Keratinocyte (primary cell): Measurements from ENCODE around the gene PIGN. TPM values are rescaled to one million over a fixed set of nuclear protein-coding genes. Genes with fewer than 3 reads are reported as not detected.

Experiments used
- DNase-seq: peaks from one replicate; pipeline ENCODE4 v3.0.0-alpha.2; 2011; ENCODE audit warnings: low read depth, missing footprints, low spot score
- FAIRE-seq: peaks from 2 replicates; lab custom pipeline; 2011; peaks lifted over from hg19 to GRCh38; lab: Jason Lieb, UNC
- H2AFZ ChIP-seq: 2 replicates; pipeline ENCODE4 v1.6.0; 2012; ENCODE audit warnings: low read length, control low read depth, inconsistent platforms; ENCODE audit not compliant: control insufficient read depth
- H3K27ac ChIP-seq: 2 replicates; pipeline ENCODE4 v1.5.1; 2011; ENCODE audit warnings: low read length; ENCODE audit not compliant: control insufficient read depth, insufficient read depth
- H3K27me3 ChIP-seq: 3 replicates; pipeline ENCODE4 v1.6.0; 2011; ENCODE audit warnings: low read length; ENCODE audit not compliant: control insufficient read depth, insufficient read depth; ENCODE audit errors: extremely low read depth
- H3K36me3 ChIP-seq, 2 experiments: 2 replicates in 1 of 2; 3 replicates in 1 of 2; pipeline ENCODE4 v1.5.1; 2011; ENCODE audit warnings: low read length in 2 of 2, mild to moderate bottlenecking in 1 of 2; ENCODE audit not compliant: control insufficient read depth in 2 of 2, insufficient read depth in 2 of 2; ENCODE audit errors: extremely low read depth in 1 of 2
- H3K4me1 ChIP-seq: 3 replicates; pipeline ENCODE4 v1.5.1; 2011; ENCODE audit warnings: low read length; ENCODE audit not compliant: control insufficient read depth, insufficient read depth; ENCODE audit errors: extremely low read depth
- H3K4me2 ChIP-seq: 3 replicates; pipeline ENCODE4 v1.6.0; 2011; ENCODE audit warnings: low read depth, low read length; ENCODE audit not compliant: control insufficient read depth, insufficient read depth; ENCODE audit errors: extremely low read depth
- H3K4me3 ChIP-seq, 3 experiments: fragments of 200-600 bp in 1 of 3; sonication (generic) in 1 of 3; 2 replicates in 2 of 3; 3 replicates in 1 of 3; pipeline ENCODE4 v1.5.1; 2011 to 2016; ENCODE audit warnings: low read length in 3 of 3, mild to moderate bottlenecking in 3 of 3, control low read depth in 2 of 3, inconsistent platforms in 1 of 3, low read depth in 1 of 3, mixed read lengths in 1 of 3, mixed run types in 1 of 3, moderate library complexity in 1 of 3; ENCODE audit not compliant: control insufficient read depth in 2 of 3, insufficient read depth in 2 of 3; ENCODE audit errors: extremely low read depth in 1 of 3
- H3K79me2 ChIP-seq: 2 replicates; pipeline ENCODE4 v1.6.0; 2012; ENCODE audit warnings: low read length; ENCODE audit not compliant: control insufficient read depth, insufficient read depth
- H3K9ac ChIP-seq: 3 replicates; pipeline ENCODE4 v1.6.0; 2011; ENCODE audit warnings: low read length; ENCODE audit not compliant: control insufficient read depth, insufficient read depth; ENCODE audit errors: extremely low read depth
- H3K9me1 ChIP-seq: 3 replicates; pipeline ENCODE4 v1.6.0; 2011; ENCODE audit warnings: low read length; ENCODE audit not compliant: control insufficient read depth, insufficient read depth; ENCODE audit errors: extremely low read depth
- H3K9me3 ChIP-seq: 2 replicates; pipeline ENCODE4 v1.5.1; 2012; ENCODE audit warnings: low read depth, low read length; ENCODE audit not compliant: control insufficient read depth
- H4K20me1 ChIP-seq: 3 replicates; pipeline ENCODE4 v1.6.0; 2011; ENCODE audit warnings: low read length; ENCODE audit not compliant: control insufficient read depth, insufficient read depth; ENCODE audit errors: extremely low read depth
- EZH2 ChIP-seq: IDR thresholded peaks from one replicate; pipeline ENCODE4 v1.6.1; 2012; ENCODE audit warnings: inconsistent platforms, mild to moderate bottlenecking, low read length, moderate library complexity
- dilution Hi-C: fragments of 300-500 bp; cut with MboI; formaldehyde crosslinking; loops from one replicate; pipeline ENCODE4 v1.7.0; 2020; ENCODE audit warnings: low sequenced_read_pairs; ENCODE audit not compliant: extremely low pct_ligation_motif_present
- polyA plus RNA-seq, 5 experiments: library from polyadenylated mRNA; depleted of rRNA in 3 of 5; stranded (reverse) in 3 of 5; stranded (forward) in 1 of 5; unstranded in 1 of 5; fragments of >200 nt; gene quantifications; 1 replicate in 1 of 5; 2 replicates in 3 of 5; 3 replicates in 1 of 5; pipeline versions ENCODE4 v1.2.1 to v1.2.3, GENCODE V29; 2011 to 2012; ENCODE audit warnings: missing spikeins in 2 of 5, low read depth in 1 of 5, low replicate concordance in 1 of 5
- TF ChIP-seq, protein P1 (sequence below), 3 experiments: IDR thresholded peaks in 1 of 3; conservative IDR thresholded peaks in 1 of 3; optimal IDR thresholded peaks in 1 of 3; 2 replicates in 2 of 3; 3 replicates in 1 of 3; pipeline versions ENCODE3 to v1.5.1; 2011; ENCODE audit warnings: low read length in 3 of 3, mild to moderate bottlenecking in 3 of 3, moderate library complexity in 2 of 3, control low read depth in 1 of 3, inconsistent platforms in 1 of 3; ENCODE audit not compliant: insufficient read depth in 2 of 3; ENCODE audit errors: extremely low read depth in 1 of 3

The PIGN gene
- polyA plus RNA-seq, 1 donor (not counting 4 experiments of a cell fraction or from before 2014, with no cell fraction given): 41.2 TPM

DNA sequence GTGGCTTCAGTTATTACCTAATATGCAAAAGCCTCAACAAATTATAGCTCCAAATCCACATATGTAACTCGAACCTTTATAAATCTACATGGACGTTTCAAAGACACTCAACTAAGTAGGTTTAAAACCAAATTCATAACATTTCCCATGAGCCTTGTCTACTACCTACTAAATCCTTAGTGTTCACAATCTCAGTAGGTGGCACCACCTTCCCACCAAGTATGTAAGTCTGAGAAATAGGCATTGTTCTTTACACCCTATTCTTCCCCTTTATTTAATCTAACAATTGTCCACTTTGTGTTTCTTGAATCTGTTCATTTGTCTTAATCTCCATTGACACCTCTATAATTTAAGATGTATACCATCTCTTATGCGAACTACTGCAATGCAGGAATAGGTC is 4.6 kb downstream of the PIGN start:
- Histone ChIP-seq H3K9ac (no peak overlapping the region), H2AFZ (no peak overlapping the region), H3K79me2 (peaks cover 20% of the 10 kb centered on the region), H3K4me1 (peaks cover 13% of the 10 kb centered on the region), H3K27ac (no peak overlapping the region), H3K36me3 (no peaks in the 10 kb centered on the region), H3K9me3 (no peaks in the 10 kb centered on the region), H4K20me1 (no peaks in the 10 kb centered on the region), H3K9me1 (no peaks in the 10 kb centered on the region), H3K4me3 (no peak overlapping the region), H3K4me2 (no peak overlapping the region), H3K27me3 (no peaks in the 10 kb centered on the region)
- no peak for FAIRE-seq
- no peak for DNase-seq
- no peak for TF ChIP-seq EZH2
- TF ChIP-seq, protein P1, sequence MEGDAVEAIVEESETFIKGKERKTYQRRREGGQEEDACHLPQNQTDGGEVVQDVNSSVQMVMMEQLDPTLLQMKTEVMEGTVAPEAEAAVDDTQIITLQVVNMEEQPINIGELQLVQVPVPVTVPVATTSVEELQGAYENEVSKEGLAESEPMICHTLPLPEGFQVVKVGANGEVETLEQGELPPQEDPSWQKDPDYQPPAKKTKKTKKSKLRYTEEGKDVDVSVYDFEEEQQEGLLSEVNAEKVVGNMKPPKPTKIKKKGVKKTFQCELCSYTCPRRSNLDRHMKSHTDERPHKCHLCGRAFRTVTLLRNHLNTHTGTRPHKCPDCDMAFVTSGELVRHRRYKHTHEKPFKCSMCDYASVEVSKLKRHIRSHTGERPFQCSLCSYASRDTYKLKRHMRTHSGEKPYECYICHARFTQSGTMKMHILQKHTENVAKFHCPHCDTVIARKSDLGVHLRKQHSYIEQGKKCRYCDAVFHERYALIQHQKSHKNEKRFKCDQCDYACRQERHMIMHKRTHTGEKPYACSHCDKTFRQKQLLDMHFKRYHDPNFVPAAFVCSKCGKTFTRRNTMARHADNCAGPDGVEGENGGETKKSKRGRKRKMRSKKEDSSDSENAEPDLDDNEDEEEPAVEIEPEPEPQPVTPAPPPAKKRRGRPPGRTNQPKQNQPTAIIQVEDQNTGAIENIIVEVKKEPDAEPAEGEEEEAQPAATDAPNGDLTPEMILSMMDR (optimal IDR thresholded peaks at IDR 0.05 in 1 of 3, IDR thresholded peaks at IDR 0.05 in 1 of 3, conservative IDR thresholded peaks at IDR 0.05 in 1 of 3; ENCODE audit: extremely low read depth in 1 of 3, insufficient read depth in 2 of 3, low read length in 3 of 3): no peak
- dilution Hi-C loops: no loop called here

DNA sequence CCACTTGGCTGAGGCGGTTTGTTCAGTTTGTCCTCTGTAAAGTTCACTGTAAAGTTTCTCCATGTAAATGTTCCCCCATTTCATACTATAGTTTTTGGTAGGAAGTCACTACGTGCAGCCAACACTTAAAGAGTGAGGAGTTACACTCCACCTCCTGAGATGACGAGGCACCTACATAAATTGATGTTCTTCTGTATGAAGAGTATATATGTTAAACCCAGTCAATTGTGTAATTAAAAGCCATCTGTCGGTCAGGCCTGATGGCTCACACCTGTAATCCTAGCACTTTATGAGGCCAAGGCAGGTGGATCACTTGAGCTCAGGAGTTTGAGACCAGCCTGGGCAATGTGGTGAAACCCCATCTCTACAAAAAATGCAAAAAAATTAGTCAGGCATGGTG is 7.6 kb downstream of the PIGN start:
- Histone ChIP-seq H3K4me2 (no peak overlapping the region), H3K4me3 (no peak overlapping the region), H3K36me3 (no peaks in the 10 kb centered on the region), H3K79me2 (peaks cover 6% of the 10 kb centered on the region), H2AFZ (no peak overlapping the region), H3K27ac (no peak overlapping the region), H3K4me1 (no peaks in the 10 kb centered on the region), H3K9ac (no peak overlapping the region), H3K9me1 (no peaks in the 10 kb centered on the region), H4K20me1 (no peaks in the 10 kb centered on the region), H3K9me3 (no peaks in the 10 kb centered on the region), H3K27me3 (no peaks in the 10 kb centered on the region)
- DNase-seq (no peak), FAIRE-seq (no peak)
- dilution Hi-C loops: no loop called here
- no peak for TF ChIP-seq EZH2
- TF ChIP-seq, protein P1 (optimal IDR thresholded peaks at IDR 0.05 in 1 of 3, IDR thresholded peaks at IDR 0.05 in 1 of 3, conservative IDR thresholded peaks at IDR 0.05 in 1 of 3; ENCODE audit: extremely low read depth in 1 of 3, insufficient read depth in 2 of 3, low read length in 3 of 3): no peak
